HG02588 (cell line): ENCODE data around the gene B3GALT5.
"Not testable (repeated sequence)": the region's sequence is repeated elsewhere in the genome, so short reads cannot be mapped to it uniquely, and the experiment has no call there.

Source experiments
- ATAC-seq: cut with Tn5 transposase; IDR thresholded peaks from one replicate; pipeline ENCODE4 v1.9.1; 2021; ENCODE audit warnings: mild to moderate bottlenecking, moderate library complexity; ENCODE audit not compliant: unreplicated experiment

B3GALT5 gene

DNA sequence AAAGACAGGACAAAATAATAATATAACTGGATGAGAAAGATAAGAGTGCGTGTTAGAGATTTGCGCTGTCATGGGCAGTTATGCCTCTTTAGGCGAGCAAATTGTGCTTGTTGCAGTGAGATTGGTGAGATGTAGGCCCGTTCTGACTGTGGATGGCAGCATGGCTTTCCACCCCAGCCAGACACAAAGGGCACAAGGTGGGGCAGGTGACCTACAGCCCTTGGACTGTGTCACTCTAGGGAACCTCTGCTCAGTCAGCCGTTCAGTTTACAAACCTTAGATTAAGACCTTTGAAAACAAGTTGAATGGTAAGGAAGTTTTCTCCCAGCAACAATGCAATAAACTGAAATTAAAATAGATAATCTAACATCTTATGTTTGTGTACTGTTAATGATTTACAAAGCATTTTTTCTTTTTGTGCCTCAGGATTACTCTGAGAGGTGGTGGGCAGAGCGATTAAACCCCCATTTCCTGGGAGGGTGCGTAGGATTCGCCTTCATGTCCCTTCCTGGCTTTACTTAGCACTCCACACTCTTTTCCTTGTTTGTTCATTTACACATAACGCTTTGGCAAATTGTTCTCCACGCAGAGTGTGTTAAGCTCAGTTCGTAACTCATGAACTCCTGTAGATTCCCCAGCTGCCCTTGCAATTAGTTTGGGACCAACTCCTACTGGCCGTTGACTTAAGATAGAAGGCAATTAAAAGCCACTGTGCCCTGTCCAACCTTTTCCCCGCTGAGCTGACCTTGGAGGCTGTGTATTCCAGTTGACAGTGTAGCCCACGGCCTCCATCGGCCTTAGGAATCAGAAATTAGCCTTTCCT, 74.1 kb downstream of the B3GALT5 start:
- ATAC-seq: no peak

DNA sequence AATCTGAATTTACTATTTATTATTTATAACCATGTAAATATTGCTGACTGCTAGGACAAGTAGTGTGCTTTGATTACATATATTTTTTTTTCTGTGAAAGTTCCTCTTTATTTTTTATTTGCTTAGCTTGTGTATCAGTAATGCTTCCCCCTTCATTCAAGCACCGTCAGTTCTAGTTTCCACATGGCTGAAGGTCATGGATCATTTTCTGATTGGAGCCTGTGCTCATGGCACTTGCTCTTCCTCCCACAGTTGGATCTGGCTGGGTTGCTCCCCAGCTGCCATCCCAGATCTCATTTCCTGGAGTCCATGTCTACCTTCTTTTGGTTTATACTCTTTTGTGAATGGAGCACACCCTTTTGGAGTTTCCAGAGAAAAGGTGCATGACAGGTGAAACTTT, 75.3 kb downstream of the B3GALT5 start:
- ATAC-seq: no peak

DNA sequence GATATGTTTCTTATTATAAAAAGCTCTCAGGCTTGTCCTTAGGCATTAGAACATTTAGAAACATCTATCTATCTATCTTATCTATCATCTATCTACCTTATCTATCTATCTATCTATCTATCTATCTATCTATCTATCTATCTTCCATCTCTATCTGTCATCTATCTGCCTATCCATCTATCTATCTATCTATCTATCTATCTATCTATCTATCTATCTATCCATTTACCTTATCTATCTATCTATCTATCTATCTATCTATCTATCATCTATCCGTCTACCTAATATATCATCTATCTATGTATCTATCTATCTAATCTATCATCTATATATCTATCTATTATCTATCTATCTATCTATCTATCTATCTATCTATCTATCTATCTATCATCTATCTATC, 77.1 kb downstream of the B3GALT5 start:
- ATAC-seq: not testable (repeated sequence)

DNA sequence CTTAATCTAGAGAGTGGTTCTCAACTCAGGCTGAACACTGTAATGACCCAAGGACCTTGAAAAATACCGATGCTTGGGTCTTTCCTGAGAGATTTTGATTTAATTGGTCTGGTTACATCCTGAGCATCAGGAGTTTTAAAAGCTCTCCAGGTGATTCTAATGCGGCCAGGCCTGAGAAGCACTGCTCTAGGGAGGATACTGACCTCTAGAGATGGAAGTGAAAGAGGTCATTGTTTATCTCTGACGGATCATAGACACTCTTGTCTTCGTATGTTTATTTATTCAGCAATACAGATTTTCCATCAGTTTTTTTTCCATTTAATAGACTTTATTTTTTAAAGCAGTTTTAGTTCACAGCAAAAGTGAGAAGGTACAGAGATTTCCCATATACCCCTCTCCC, 77.7 kb downstream of the B3GALT5 start:
- ATAC-seq: no peak

DNA sequence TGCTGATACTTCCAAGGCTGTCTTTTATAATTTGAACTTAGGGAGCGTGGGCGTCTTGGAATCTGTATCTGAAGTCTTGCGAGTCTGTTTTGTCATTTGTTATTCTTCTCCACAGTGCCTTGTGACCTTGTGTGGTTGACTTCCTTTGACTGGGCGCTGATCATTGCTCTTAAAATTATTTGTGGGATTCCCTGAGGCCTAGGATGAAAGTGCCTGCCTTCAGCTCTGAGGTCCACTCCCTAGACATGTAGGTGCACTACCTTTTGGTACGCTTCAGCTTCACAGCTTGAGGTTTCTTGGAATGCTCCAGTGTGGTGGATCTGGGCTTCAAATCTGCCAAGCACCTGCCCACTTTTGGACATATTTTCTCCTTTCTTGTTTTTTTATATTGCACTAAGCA, 82.0 kb downstream of the B3GALT5 start:
- ATAC-seq: no peak

DNA sequence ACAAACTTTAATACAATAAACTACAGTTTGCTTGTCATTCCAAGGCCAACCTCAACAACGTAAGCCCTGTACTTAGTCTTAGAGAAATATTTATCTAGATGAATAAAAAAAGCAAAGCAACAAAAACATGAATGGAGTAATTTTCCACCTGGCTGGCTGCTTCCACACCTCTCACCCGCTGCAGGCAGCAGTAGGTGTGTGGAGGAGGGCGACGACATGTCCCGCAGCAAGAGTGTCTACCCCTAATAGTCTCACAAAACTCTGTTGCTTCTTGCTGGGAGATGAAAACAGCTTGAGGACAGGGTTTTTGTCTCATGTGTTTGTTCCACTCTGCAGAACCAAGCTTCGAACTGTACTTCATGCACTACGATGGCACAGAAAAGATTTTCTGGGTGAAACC, 83.5 kb downstream of the B3GALT5 start:
- ATAC-seq: no peak

DNA sequence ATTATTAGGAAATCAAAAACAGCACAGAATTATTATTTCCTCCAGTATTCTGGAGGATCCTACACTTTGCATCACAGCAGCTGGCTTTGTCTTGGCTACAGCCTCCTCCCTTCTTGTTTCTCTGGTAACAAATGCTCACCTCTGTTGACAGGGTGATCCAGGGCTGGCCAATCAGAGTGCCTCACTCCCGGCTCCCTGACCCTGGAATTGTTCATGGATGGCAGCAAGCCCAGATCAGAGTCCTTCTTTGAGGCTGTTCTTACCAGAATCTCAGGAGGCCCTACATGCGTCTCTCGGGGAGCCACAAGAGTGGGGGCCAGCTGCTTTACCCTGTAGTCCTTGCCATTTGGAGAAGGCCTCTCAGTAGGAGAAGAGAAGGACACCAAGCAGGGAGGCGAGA, 83.9 kb downstream of the B3GALT5 start:
- ATAC-seq: no peak

DNA sequence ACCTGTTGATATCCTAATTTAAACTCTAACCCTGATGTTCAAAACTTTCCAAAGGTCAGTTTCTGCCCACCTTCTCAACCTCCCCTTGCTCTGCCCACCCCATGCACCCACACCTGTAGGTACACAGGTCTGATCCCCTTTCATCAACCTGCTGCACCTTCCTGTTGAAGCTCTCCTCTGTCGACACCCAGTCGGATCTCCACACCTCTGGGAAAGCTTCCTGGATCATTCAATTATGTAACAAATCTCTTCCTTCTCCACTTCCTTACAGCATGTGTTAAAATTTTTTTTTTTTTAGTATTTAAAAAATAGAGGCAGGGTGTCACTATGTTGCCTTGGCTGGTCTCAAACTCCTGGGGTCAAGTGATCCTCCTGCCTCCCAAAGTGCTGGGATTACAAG, 87.6 kb downstream of the B3GALT5 start:
- no peak for ATAC-seq

DNA sequence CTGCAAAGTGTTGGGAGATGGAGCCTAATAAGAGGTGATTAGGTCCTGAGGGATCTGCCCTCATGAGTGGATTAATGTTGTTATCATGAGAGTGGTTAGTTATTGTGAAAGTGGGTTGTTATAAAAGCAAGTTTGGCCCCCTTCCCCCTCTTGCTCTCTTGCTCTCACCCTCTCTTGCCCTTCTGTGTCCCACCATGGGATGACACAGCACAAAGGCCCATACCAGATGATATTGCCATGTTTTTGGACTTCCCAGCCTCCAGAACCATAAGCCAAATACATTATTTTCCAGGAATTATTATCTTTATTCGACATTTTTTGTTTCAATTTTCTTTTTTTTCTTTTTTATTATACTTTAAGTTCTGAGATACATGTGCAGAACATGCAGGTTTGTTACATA, 90.8 kb downstream of the B3GALT5 start:
- ATAC-seq: no peak

DNA sequence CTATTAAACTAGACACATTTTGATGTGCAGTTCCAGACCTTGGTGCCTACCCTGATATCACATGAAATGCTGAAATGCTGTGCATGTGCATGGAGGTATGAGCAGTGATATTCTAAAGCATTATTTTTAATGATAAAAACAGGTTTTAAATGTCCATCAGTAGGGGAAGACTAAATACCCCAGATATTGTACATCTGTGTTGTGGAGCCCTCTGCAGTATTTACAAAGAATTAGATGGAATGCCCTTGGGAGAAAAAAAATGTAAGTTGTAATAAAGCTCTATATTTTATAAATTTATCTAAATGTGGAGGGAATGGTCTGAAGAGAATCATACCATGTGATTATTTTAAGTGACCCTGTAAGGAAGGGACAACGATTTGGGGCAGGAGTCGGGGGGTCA, 93.1 kb downstream of the B3GALT5 start:
- ATAC-seq: no peak

DNA sequence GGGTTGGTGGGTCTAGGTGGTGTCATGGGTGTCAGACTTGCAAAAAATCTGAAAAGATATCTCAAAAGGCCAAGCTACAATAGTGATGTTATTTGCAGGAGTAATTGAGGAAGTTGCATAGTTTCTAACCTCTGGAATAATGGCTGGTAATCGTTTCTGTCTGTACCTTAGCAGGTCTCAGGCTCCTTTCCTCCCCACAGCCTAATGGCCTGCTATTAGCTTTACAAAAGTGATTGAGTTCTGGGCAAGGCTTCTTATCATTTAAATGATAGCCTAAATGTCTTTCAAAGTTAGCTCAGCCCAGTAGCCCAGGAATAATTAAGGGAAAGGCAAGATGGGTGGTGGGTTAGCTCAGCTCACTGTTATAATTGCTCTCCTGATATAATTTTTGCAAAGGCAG, 94.6 kb downstream of the B3GALT5 start:
- ATAC-seq: no peak

DNA sequence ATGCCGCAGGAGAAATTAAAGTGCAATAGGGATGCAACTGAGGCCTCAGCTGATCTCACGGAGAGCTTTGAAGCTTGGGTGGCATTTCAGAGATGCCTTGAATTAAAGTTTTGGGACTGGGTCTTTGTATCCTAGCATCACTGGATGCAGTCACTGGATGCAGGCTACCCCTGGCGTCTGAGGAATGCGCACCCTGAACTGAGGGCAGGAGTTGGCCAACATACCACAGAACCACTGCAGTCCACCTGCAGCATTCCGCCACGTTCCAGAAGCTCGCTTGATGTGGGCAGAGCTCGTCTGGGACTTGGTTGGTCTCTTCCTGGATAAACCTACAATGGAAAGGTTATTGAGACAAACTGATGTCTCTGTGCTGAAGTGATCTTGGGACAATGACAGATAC, 98.1 kb downstream of the B3GALT5 start:
- no peak for ATAC-seq

DNA sequence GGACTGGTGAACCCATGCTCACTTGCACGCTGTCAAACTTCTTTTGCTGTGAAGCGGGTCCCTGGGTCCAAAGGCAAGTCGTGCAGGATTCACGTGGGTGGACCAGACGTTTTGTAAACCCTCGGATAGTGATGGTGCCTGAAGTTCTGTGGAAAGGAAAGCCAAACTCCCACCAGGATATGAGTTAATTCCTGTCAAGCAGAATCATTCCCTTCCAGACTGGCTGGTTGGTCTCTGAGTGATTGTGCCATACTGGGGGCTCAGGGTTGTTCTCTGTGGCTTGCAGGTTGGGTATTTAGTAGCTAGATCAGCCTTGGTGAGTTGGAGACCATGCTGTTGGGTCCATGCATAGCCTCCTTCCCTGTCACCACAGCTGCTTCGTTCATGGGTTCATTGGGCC, 99.5 kb downstream of the B3GALT5 start:
- no peak for ATAC-seq

DNA sequence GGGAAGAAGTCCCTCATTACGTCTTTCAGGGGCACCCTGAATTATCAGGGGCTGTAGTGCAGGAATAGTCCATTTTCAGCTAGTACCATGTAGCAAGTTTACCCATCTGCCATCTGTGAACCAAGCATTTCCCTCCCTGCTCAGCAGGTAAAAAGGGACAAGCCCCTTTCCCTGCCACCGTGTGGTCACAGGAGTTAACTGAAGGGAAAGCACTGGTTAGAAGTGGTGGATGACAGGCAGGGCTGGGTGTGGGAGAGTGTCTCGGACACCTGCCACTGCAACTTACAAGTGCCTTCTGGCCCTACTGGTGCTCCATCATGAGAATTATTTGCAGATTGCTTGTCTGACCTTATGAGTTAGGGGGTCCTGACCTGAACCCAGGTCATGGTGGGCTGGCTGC, 100.2 kb downstream of the B3GALT5 start:
- no peak for ATAC-seq

DNA sequence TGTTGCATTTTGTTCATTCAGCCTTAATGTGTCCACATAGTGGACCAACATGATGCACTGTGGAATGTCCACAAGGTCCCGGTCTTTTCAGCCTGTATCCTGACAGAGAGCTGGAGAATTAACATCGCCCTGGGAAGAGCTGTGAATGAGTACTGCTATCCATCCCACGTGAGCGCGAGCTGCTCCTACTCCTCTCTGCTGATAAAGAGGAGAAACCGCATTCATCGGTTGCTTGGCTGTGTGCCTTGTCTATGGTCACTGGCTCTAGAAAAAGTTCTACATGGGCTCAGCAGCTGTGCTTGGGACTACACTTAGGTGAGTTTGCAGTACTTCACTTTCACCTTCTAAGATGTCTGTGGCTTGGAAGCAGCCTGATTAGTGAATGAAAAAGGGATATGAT, 101.2 kb downstream of the B3GALT5 start:
- ATAC-seq: no peak

DNA sequence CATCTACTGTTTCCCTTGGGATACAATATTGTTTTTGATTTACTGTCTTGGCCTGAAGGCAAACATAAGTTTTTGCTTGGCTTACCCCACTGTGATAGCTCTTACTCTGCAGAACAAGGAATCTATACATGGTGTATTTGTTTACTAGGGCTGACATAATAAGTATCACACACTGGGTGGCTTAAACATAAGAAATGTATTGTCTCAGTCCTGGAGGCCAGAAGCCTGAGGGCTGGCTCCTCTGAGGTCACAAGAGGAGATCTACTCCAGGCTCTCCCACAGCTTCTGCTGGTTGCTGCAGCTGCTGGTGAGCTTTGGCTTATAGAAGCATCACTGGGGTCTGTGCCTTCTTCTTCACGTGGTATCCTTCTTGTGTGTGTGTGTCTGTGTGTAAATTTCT, 101.6 kb downstream of the B3GALT5 start:
- ATAC-seq: no peak

DNA sequence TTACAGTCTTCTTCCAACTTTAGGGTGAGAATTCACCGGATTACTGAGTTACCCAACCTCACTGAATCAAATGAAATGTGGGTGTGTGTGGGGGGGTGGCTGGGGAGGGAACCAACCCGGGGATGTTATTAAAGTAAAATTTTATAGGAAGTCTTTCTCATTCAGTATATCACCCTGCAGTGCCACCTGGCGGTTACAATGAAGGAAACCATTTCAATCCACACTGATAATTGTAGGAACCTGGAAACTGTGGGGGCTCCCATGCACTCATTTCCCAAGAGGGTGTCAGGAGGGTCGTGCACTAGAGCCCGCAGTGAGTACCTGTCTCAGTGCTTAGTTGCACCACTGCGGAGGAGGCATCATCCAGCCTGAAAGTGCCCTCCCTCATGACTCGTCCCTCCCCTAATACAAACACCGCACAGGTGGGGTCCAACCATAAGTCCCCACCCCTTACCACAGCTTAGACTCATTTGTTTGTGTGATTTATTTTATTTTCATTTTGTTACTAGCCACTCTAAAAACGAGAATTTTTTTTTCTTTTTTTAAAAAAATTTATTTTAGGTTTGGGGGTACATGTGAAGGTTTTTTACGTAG, 103.2 kb downstream of the B3GALT5 start:
- no peak for ATAC-seq

DNA sequence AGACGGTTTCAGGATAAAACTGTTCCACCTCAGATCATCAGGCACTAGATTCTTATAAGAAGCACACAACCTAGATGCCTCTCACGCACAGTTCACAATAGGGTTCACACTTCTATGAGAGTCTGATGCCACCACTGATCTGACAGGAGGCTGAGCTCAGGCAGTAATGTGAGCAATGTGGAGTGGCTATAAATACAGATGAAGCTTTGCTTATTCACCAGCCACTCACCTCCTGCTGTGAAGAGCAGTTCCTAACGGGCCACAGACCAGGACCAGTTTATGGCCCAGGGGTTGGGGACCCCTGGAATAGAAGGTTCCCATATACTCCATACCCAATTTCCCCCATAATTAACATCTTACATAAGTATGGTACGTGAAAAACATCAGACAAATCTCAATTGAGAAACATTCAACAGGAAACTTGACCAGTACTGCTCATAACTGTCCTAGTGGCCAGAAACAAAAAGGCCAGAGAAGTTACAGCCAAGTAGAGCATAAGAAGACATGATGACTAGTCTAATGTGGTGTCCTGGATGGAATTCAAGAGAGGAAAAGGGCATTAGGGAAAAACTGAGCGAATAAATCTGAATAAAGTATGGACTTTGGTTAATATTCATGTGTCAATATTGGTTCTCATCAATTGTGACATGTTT, 107.5 kb downstream of the B3GALT5 start:
- ATAC-seq: no peak

DNA sequence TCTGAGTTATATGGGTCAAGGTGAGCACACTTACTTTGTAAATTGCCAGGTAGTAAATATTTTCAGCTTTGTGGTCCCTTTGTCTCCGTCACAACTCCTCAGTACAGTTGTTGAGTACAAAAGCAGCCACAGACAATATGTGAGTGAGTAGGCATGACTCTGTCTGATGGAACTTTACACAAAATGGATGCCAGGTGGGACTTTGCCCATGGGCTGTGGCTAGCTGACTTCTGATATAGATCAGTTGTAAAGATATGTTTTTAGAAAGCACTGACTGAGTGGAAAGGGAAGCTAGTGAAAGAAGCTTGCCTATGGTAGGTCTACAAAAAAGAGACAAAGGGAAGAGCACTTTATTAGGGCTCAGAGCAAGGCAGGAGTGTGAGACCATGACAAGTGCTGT, 109.1 kb downstream of the B3GALT5 start:
- ATAC-seq: no peak
